Hematopoietic multipotent progenitor cell (in vitro differentiated cells): ENCODE data around the gene ITGB8. TPM values are rescaled to one million over a fixed set of nuclear protein-coding genes. Genes with fewer than 3 reads are reported as not detected.

Experiments
- DNase-seq, 3 donors: peaks; one replicate each; pipeline ENCODE4 v3.0.0-alpha.2; 2011 to 2015; ENCODE audit warnings: low read depth in 2 of 3, low spot score in 2 of 3
- total RNA-seq: library from RNA; depleted of rRNA; stranded (reverse); fragments of >200 nt; gene quantifications from one replicate; pipeline ENCODE4 v1.2.3, GENCODE V29; 2012

Gene ITGB8
- total RNA-seq, 1 donor, result 4.6 TPM

DNA sequence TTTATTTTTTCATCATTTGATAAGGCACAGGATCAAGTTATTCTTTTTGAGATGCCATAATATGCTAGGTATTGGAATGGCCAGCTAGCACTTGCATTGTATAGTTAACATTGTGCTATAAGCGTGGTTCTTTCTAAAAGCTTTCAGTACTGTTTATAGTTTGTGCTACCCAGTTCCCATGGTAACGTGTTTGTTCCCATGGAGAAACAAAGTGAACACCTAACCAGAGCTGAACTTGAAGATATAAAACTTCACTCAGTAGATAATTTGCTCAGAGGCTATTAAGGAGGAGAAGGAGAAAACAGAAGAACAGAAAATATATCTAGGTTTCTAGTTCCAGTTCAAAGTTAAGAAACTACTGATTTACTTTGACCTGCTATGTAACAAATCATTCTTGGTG is 23.6 kb upstream of the ITGB8 start:
- peak in 2 of 3 donors; percentile 37 to 79 for DNase-seq

GRCh38 chr7:20307901-20308300 is 22.8 kb upstream of the ITGB8 start:
- DNase-seq, result no peak

- no peak for DNase-seq
These were observed 20.4 kb upstream of the ITGB8 start for GRCh38 chr7:20310301-20310700.

GRCh38 chr7:20310963-20311742 is 19.5 kb upstream of the ITGB8 start:
- DNase-seq, result peak in 2 of 3 donors; percentile 56 to 87

GRCh38 chr7:20311743-20312042 is 19.0 kb upstream of the ITGB8 start:
- DNase-seq, result no peak

GRCh38 chr7:20312562-20312961 is 18.1 kb upstream of the ITGB8 start:
- no peak for DNase-seq

DNA sequence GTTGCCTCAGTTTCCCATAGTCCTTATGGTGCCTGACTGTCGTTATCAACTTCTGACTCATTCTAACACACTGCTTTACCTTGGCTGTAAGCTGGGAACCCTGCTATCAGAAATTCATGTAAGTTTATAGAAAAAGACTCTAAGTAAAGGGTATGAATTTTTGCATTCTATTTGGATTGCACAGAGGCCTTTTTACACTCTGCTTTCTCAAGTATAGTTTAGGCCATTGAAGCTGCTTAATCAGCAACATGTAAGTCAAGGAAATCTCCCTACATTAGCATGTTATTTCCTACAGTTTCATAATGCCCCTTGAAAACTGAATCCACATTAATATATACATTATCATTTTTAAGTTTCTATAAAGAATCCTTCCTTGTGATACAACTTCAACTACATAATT is 17.1 kb upstream of the ITGB8 start:
- DNase-seq, result no peak

DNA sequence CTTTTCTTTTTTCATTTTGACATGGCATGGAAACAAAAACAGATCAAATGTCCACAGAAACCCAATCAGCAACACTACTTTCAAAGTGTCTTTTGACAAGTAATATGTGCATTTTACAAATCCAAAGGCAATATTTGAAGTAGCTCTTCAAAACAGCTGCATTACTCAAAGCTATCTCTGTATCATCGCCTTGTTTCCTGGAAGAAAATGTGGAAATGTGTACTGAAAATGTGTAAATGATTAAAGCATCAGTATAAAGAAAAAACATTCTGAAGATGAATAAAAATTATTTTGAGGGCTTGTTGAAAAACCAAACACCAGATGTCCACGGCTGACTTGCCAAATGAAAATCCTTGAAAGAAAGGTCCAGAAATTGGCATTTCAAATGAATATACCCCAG is 16.5 kb upstream of the ITGB8 start:
- no peak for DNase-seq

GRCh38 chr7:20316706-20317105 is 14.0 kb upstream of the ITGB8 start:
- no peak for DNase-seq

DNA sequence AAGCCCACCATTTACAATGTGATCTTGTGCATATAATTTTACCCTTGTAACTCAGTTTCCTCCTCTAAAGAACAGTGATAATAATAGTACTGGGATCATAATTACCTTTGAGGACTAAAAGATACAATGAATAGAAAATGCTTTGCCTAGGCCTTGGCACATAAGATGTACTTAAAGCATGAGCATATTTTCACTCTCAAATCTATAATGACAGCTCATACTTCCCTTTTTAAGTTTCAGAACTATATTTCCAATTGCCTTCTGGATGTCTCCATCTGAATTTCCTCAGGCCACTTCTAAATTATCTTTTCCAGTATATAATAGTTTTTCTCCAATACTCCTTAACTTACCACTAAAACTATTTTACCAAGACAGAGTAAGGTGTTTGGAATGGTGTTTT is 13.3 kb upstream of the ITGB8 start:
- DNase-seq, result no peak

DNA sequence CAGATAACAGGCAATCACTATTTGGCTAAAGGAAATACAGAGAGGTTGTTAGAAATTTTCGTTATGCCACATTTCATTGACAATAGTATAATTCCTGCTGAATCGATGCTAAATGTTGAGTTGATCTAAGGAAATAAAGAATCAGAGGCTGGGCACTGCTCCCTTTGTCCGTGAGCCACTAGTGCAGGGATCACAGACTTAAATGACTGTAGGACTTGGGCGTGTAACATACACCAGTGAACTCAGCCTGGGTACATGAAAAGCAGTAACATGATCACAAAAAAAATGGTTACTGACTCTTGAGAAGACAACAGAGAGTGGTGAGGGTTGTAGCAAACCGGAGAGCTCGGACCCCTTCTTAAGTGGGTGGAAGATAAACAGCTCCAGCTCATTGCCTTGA is 11.8 kb upstream of the ITGB8 start:
- DNase-seq, result no peak

- no peak for DNase-seq
These were observed 10.4 kb upstream of the ITGB8 start for GRCh38 chr7:20320322-20320721.

DNA sequence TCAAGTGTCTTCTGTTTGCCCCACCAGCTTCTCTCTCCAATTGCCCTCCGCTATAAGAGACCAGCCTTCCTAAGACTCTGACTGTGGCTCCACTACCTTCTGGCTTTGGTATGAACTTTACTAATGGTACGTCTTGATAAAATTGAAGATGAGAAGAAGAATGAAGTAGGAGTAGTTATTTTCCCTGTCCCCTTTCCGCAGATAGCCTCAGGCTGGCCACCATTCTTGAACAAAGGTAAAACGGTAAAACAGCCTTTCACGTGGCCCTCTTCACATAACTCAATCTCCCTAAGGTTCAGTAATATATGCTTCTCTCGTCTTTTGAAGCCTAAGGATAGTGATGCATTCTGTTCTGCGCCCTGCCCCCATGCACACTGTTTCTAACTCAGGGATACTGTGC is 9.9 kb upstream of the ITGB8 start:
- no peak for DNase-seq

DNA sequence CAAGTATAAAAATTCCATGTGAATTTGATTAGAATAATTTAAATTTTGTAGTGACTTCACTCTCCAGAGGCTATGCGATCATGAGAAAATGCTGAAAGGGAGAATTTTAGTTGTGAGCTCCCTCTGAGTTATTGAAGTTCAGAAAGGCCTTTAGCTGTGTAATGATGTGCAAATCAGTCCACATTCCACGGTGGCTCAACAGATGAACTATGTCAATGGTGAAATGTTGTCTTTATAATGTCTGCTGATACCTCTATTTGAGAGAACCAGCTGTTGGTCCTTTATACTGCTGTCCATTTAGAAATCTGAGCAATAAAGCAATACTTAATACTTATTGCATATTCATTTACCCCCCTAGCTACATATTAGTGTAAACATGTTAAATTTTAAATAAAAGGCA is 7.1 kb upstream of the ITGB8 start:
- no peak for DNase-seq

GRCh38 chr7:20326342-20326741 is 4.4 kb upstream of the ITGB8 start:
- DNase-seq, result no peak

GRCh38 chr7:20327055-20327454 is 3.6 kb upstream of the ITGB8 start:
- no peak for DNase-seq

GRCh38 chr7:20328027-20328426 is 2.7 kb upstream of the ITGB8 start:
- DNase-seq, result no peak

DNA sequence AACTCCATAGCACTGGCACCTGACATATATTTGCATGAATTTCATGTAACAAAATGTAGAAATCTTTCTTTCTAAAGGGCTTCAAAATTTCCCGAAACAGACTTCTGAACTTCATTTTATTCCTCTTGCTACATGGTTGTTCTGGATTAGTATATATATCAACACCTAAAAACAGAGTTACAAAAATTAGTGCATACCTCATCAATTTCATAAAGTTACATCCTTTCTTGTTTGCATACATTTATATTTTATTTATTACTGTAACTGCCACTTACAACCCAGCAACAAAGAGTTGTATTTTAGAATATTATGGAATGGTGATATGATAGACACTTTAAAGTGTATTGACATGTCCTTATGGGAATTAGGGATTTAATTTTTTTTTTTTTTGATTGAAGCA is 2.0 kb upstream of the ITGB8 start:
- no peak for DNase-seq

DNA sequence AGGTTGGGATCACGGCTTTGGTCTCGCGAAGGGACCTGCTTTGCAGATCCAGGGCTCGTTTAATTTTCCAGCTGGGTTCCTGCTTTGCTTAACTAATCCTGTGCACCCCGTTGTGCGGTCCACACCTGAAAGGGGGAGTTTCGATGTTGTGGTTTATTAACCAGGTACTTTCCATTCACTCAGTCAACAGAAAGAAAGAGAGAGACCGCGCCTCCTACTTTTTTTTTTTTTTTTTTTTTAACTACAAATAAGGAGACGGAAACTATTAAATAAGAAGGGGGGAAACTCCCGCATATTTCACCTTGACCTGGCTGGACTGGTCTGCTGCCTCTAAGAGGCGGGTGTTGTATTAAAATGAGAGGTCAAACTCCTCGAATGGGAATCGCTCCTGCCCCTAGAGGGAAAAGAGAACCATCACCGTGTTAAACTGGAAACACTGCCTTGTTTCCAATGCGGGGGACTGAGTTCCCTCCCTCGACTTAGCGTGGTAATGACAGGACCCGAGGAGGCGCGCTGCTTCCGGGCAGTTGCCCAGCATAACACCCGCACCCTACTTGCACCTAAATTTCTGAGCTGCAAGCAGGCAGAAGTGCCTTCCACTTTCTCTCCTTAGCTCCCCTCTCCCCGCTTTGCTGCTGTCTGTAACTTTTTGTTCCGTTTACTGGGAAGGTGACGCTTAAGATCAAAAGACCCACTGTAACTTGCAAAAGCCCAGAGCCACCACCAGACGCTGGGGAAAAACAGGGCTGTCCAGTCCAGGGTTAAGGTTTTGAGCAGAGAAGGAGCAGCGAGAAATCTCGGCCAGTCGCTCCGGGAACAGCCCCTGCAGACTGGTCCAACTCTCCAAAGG is 1.1 kb upstream of the ITGB8 start:
- DNase-seq, result peak in 2 of 3 donors; percentile 54 to 71

GRCh38 chr7:20330928-20331909 is 519 bp downstream of the ITGB8 start:
- DNase-seq, result peak in 2 of 3 donors; percentile 53 to 63
